Hematopoietic multipotent progenitor cell (in vitro differentiated cells): ENCODE measurements around the gene CA5A. TPM values are rescaled to one million over a fixed set of nuclear protein-coding genes. Genes with fewer than 3 reads are reported as not detected.
A peak's percentile ranks its signal among the peaks of the same experiment; 100 is the strongest.
"Not testable (repeated sequence)": the region's sequence is repeated elsewhere in the genome, so short reads cannot be mapped to it uniquely, and the experiment has no call there.

Experiments used
- DNase-seq, 3 donors: peaks; one replicate each; pipeline ENCODE4 v3.0.0-alpha.2; 2011 to 2015; ENCODE audit warnings: low read depth in 2 of 3, low spot score in 2 of 3
- total RNA-seq: library from RNA; depleted of rRNA; stranded (reverse); fragments of >200 nt; gene quantifications from one replicate; pipeline ENCODE4 v1.2.3, GENCODE V29; 2012

Gene CA5A
- not detected for total RNA-seq

DNA sequence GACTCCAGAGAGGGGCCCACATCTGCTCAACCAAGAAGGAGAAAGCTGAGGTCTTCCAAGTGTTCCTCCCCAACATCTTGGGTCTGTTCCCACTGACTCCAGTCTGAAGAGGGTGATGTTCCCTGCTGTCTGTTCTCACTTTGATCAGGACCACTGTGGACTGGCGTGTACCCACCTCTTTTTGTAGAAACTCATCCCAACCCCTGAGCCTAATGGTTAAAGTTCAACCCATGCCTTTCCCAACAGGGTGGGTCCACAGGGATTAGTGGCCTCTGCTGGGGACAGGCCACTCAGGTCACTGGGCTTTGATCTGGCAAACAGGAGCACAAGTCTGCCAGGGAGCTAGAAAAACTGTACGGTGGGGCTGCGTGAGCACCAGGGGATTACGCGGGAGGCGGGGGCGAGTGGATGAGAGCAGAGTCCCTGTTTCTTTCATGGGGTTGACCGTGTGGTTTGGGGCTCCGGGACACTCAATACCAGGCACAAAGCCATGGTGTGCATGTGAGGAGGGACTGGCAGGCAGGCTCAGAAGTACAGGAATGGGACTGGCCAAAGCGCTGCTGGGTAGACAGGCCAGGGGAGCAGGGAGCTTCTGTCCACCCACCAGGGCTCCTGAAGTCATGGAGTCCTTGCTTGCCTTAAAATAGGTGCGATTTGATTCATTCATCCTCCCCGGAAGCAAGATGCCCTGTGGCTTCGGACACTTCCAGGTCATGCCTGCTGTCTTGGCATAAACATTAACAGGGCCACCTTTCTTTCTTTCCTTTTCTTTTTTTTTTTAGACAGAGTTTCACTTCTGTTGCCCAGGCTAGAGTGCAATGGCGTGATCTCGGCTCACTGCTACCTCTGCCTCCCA, at the start of gene CA5A:
Gene CA5A (minus strand): TSS at position 155 of the 856 bp plus-strand sequence. CDS start 79 bp downstream, at position 76.
- DNase-seq: no peak

DNA sequence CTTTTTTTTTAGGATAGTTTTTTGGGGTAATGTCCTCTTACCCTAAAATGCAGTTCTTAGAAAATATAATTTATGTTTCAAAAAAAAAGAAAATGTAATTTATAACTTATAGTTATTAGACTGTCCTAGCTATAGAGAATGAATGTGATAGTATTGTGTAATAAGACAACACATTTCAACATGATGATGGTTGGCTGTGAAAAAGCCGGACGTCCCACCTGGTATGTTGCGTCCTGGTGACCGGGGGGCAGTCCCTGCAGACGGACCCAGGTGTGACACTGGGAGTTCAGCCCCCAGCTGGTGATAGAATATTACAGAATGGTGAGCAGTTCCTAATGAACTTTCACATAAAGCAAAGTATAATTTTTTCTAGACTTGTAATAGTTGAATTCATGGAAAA, 49.2 kb upstream of the CA5A start:
- DNase-seq: not testable (repeated sequence)

GRCh38 chr16:87984632-87985267, 48.4 kb upstream of the CA5A start:
- no peak for DNase-seq

DNA sequence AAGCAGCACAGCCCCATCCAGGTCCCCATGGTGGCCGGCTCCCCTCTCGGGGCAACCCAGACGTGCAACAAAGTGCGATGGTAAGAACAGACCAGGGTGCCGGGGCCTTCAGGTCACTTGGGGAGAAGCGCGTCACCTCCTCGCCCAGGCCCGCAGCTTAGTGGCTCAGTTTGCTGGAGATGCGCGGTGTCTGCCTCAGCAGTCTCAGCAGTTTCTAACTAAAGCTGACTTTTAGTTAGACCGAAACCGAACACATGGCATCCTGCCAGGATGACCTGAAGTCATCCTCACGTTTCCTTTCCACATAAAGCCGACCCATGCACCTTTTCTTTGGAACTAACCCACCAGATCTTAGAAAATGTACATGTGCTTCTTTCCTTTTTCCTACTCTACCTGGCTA, 47.9 kb upstream of the CA5A start:
- DNase-seq: not testable (repeated sequence)

DNA sequence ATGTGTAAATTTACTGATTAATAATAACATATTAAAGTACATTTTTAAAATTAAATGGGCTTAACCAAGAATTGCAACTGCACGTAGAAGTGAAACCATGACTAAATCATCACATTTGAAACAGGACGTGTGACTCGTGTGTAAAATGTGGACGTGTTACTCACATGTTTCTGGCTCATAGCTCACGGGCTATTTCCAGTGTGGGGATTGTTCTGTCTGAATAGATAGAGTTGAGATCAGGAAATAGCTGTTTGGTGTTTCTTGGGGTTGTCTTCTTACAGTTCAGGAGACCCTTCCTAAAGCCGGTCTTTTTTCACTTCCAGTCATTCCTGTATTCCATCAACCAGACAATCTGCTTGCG, 47.4 kb upstream of the CA5A start:
- not testable (repeated sequence) for DNase-seq

GRCh38 chr16:87983072-87983736, 46.9 kb upstream of the CA5A start:
- not testable (repeated sequence) for DNase-seq

DNA sequence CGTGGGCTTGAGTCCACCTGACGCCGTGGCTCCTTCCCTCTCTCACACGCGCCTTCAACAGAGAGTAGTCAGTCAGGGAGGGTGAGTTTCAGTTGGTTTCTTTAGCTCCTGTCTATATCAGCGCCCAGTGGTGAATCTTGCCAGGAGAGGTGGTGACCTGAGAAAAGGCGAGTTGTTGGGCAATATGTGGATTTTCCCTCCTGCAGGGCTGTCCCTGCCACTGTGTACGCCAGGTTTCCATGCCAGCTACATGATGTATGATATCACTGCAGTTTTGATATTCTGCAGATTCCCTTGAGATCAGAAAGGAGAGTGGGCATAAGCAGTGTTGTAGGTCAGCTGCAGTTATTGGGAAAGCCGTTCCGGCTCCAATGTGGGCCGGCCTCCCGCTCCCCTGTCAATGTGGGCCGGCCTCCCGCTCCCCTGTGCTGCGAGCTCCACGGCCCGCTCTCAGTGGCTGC, 46.3 kb upstream of the CA5A start:
- DNase-seq: no peak

DNA sequence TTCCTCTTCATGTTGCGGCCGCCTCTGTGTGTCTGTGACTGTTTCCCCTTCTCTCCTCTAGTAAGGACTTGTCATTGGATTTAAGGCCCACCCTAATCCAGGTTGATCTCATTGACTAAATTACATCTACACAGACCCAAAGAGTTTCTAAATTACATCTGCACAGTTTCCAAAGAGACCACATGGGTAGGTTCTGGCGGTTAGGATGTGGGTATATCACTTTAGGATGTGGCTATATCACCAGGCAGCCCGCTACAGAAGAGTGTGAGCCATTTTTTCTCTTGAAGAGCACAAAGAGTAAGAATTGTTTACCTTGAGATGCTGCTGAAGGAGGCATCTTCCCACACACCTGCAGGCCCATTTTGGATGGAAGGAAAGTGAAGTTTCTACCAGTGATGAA, 45.0 kb upstream of the CA5A start:
- DNase-seq: not testable (repeated sequence)

DNA sequence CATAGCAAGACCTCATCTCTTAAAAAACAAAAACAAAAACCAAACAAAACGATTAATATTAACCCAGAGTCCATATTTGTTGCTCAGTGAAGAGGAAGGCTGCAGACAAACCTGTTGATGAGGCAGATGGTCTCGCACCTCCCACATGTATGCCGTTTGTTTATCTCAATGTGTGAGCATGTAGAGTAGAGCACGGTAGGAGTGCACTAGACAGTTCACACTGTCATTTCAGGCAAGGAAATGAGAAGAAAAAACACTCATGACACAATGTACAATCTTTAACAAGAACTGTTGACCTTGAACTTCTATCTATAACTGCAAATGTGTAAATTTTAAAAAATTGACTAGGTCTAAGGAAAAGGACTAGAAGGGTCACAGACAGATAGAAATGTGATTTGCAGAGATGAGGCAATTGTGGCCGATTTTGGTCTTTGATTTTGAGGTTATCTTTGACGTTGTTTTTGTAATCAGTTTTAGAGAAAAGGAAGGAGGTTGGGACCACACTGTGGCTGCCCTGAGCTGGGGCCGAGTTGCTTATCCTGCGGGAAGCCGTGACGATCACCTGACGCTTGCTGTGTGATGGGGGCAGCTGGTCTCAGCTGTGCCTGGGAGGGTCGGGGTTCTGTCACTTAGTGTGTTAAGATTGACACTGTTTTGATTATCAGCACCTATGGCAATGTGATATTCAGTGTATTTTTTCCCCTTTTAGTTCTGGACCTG, 43.7 kb upstream of the CA5A start:
- DNase-seq: not testable (repeated sequence)

GRCh38 chr16:87979352-87979751, 43.0 kb upstream of the CA5A start:
- no peak for DNase-seq

DNA sequence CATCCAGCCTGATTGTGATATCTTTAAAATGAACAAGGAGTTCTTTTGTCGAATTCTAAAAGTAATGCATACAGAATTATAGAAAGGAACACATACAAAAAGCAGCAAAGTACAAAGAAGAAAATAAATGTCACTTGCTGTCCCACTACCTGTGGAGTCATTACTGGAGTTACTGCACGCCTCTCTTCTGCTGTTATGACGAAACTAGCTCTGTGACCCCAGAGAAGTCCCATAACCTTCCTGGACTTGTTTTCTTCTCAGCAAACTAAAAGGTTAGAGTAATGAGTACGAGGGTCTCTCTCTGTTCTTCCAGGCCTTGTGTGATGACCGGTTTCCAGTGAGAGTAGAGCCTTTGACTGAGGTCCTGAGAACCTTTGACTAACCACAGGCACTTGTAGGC, 41.8 kb upstream of the CA5A start:
- no peak for DNase-seq

- DNase-seq: no peak
Observed at GRCh38 chr16:87976665-87977064, 40.3 kb upstream of the CA5A start.

DNA sequence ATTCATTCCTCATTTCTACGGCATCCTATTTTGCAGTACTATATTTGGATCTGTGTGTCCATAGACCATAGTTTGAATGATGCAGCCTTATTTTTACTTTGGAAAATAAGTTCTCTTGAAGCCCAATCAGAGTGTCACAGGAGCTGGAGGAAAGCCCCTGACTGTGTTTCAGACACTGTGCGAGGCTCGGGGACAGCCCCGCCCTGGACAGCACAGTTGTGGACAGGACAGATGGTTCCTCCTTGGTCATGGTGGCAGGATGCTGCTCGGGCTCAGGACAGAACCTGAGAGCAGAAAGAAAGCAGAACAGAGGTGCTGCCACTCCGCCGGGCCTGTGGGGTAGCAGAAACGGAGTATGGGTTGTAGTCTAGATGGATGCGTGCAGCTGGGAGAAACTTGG, 37.8 kb upstream of the CA5A start:
- DNase-seq: peak in 1 of 3 donors; percentile 39

DNA sequence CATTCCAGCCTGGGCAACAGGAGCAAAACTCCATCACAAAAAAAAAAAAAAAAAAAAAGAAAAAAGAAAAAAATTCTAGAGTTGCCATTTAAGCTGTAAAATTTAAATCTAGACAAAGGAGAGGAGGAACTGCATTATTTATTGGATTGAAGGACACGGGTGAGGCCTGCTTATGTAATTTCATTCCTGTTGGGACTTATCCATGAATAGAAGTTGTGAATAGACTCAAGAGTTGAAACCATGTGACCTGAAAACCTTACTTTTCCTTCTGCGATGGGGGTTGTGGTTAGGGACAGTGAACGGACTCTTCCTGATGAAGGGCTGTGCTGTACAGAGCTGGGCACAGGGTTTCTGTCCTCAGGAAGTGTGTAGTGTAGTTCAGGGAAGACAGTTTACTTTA, 37.4 kb upstream of the CA5A start:
- DNase-seq: no peak

DNA sequence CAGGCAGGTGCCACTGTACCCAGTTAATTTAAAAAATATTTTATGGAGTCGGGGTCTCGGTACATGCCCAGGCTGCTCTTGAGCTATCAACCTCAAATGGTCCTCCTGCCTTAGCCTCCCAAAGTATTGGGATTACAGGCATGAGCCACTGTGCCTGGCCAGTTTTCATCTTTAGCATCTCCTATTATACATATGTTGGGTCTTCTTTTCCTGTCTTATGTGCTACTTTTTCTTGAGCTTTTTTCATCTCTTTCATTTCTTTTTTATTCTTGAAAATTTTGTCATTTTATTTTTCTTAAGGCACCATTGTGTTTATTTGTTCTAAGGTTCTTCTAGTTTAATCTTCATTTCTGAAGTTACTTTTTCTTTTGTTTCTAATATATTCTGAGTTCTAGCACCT, 35.6 kb upstream of the CA5A start:
- DNase-seq: no peak

DNA sequence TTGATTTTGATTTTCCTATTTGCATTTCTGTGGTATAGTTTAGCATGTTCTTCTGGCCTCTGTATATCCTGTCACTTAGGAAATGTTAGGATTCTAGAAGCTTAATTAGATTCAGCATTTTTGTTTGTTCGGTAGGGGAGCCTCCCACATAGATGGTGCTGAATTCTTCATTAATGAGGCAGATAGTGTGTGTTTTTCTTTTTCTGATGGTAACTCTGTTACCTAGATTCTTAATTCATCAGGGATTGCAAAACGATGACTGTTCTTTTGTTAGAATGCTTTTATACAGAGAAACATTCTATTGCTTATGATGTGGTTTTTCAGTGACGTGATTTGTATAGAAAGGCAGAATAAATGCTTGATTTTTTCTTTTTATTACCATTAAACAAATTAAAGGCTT, 33.9 kb upstream of the CA5A start:
- no peak for DNase-seq

GRCh38 chr16:87968541-87968940, 32.2 kb upstream of the CA5A start:
- no peak for DNase-seq

DNA sequence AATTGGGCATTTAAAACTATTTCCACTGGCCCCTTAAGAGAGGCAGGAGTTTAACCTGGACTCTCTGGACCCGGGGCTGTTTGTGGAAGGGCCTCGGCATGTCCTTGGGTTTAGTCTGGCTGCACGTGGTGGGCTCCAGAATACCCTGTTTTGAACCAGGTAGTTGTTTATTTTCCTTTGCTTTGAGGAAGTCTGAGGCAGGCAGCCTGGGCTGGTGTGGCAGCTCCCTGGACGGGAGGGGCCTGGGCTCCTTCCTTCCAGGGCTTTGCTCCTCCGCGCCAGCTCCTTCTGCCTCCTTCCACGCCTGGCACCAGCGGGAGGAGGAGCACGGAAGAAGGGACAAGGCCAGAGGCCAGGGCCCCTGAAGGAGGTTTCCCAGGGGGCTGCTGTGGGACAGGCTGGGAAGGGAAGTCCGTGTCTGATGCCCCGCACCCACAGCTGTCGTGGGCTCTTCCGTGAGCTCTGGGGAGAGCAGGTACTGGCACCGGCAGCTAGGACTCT, 30.4 kb upstream of the CA5A start:
- DNase-seq: no peak

DNA sequence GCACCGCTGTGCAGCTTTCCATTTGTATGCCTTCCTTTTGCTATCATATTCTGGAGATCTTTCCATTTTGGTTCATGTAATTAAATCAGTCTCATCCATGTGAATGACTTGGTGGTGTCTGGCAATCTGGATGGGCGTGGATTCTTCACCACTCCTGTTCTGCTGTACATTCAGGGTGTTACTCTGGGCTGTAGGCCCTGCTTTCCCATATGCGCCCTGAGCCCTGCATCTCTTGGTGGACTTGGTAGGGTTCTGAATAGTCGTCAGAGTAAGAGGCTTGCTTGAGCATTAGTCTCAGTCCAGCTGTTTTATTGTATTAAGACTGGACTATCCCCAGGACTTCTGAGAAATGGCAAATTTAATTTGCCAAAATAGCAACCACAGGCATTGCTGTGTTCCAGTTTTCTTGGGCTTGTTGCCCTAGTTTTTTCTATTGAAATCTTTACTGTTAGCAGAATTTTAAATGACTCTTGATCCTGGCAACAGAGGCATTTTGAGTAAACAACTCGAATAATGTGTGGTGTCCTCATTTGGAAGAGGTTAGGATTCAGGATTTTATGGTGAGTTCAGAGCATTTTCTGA, 29.8 kb upstream of the CA5A start:
- no peak for DNase-seq

DNA sequence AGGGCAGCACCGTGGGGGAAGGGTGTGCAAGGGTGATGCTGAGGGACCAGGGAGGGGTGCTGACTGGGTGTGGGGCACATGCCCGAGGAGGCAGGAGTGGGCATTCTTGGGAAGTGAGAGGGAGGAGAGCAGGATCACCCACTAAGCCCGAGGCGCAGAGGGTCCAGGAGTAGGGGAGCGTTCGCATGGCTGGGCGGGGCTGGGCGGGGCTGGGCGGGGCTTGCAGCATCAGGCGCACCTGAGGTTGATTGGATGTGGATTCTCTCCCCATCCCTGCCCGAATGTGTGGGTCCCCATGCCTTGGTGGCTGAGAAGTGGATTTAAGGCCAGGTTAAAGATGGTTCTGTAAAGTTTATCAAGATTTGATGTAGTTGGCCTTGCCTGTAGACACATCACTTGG, 29.1 kb upstream of the CA5A start:
- no peak for DNase-seq
